Measurements from ENCODE around the gene XRCC5.

DNA sequence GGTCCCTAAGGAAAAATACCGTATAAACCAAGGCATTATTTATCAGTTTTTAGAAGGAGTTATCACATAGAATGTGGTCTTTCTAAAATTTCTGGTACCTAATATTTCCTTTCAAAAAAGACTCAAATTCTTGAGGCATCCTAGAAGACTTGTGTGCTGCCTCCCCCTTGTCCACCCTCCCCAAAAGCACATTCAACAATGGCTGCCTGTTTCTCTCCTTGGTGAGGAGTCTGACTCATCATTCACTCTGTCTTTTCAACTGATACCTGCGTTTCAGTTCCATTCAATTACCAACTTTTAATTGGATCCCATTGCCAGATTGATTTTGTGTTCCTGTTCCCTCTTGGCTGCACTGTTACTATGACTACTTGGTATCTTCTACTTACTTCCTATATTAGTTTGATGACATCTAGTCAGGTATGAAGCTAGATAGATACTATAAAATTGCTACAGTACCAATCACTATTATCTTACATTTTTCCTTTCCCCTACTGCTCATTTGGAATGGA is 72.9 kb downstream of the XRCC5 start:
- TF ChIP-seq POLR2A (IDR thresholded peaks at IDR 0.05) = no peak
- TF ChIP-seq, protein P1, sequence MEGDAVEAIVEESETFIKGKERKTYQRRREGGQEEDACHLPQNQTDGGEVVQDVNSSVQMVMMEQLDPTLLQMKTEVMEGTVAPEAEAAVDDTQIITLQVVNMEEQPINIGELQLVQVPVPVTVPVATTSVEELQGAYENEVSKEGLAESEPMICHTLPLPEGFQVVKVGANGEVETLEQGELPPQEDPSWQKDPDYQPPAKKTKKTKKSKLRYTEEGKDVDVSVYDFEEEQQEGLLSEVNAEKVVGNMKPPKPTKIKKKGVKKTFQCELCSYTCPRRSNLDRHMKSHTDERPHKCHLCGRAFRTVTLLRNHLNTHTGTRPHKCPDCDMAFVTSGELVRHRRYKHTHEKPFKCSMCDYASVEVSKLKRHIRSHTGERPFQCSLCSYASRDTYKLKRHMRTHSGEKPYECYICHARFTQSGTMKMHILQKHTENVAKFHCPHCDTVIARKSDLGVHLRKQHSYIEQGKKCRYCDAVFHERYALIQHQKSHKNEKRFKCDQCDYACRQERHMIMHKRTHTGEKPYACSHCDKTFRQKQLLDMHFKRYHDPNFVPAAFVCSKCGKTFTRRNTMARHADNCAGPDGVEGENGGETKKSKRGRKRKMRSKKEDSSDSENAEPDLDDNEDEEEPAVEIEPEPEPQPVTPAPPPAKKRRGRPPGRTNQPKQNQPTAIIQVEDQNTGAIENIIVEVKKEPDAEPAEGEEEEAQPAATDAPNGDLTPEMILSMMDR (IDR thresholded peaks at IDR 0.05) = no peak
